H7 (cell line): Measurements from ENCODE around the gene ATP9A. TPM values are rescaled to one million over a fixed set of nuclear protein-coding genes. Genes with fewer than 3 reads are reported as not detected.
"Not testable (repeated sequence)": the region's sequence is repeated elsewhere in the genome, so short reads cannot be mapped to it uniquely, and the experiment has no call there.

Experiments used
- DNase-seq: peaks from one replicate; pipeline ENCODE4 v3.0.0; 2012
- H3K27me3 ChIP-seq: 2 replicates; pipeline ENCODE4 v1.6.0; 2011; ENCODE audit warnings: mild to moderate bottlenecking, low read length; ENCODE audit not compliant: control insufficient read depth, insufficient read depth
- H3K36me3 ChIP-seq: replicated peaks from 2 replicates; pipeline ENCODE4 v1.5.1; 2011; ENCODE audit warnings: low read length; ENCODE audit not compliant: control insufficient read depth, insufficient read depth
- H3K4me3 ChIP-seq: 2 replicates; pipeline ENCODE4 v1.5.1; 2011; ENCODE audit warnings: low read depth, mild to moderate bottlenecking, control low read depth, low read length, moderate library complexity; ENCODE audit not compliant: insufficient read depth
- total RNA-seq: library from RNA; depleted of rRNA; stranded (reverse); fragments of >200 nt; shearing (Covaris generic); gene quantifications from 2 replicates; pipeline ENCODE4 v1.2.3, GENCODE V29; 2014

ATP9A gene
- total RNA-seq, 1 experiment from 2014 or later, result 1.6 TPM

DNA sequence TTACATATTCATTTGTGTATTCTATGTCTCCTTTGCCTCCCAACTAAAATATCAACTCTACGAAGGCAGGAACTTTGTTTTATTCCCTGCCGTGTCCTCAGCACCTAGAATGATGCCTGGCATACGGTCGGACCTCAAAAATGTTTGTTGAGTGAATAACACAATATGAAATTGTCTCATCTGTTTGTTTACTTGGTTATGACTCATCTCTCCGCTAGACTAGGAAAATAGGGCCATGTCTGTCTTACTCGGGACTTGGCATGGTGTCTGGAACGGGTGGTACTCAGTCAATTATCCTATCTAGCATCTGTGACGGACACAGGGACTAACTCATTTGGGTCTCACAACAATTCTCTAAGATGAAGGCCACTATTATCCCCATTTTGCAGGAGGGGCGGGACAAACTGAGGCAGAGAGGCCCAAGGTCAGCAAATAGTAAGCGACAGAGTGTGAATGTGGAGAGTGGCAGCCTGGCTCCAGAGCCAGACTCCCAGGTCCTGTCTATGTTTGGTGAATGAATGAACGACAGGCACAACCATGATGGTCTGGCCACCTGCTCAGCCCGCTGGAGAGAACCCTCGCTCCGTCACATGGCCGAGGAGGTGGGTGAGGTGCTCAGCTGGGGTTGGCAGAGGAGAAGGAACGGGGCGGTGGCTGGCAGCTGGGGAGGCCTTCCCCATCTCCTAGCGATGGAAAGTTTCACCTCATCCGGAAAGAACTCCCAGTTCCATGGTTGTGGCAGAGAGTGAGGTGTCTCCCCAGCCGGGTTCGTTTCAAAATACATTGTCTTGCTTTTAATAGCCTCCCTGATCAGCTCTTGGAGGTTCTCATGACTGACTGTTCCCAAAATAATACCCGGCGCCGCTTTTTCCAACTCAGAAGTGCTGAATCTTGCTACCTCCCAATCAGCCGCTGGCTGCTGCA lies 198.1 kb downstream of the ATP9A start:
- Histone ChIP-seq H3K27me3 (peaks cover 3% of the 10 kb centered on the region; the same call in 1 of the 2 replicates), H3K4me3 (no peak overlapping the region), H3K36me3 (no peaks in the 10 kb centered on the region)
- no peak for DNase-seq

- H3K4me3 ChIP-seq, H3K36me3 ChIP-seq, DNase-seq: not testable (repeated sequence)
- peaks cover 15% of the 10 kb centered on the region for H3K27me3 ChIP-seq
These were observed 199.7 kb downstream of the ATP9A start for GRCh38 chr20:51568533-51568932.

DNA sequence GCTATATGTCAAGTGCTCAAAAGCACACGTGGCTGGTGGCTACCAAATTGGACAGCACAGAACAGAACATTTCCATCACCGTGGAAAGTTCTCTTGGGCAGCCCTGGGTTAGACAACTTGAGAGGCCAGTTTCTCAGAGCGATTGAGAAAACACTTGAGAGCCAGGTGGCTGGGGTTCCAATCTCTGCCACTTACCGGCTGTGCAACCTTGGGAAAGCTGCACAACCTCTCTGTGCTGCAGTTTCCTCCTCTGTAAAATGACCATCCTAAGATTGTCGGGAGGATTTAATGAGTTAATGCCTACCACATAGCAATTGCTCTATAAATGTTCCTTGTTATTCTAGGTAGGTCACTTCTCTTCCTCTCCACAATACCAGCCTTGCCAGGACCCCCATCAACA lies 200.6 kb downstream of the ATP9A start:
- Histone ChIP-seq H3K36me3 (no peaks in the 10 kb centered on the region), H3K27me3 (peaks cover 23% of the 10 kb centered on the region), H3K4me3 (no peak overlapping the region)
- DNase-seq, result no peak

GRCh38 chr20:51566594-51566993 lies 201.6 kb downstream of the ATP9A start:
- Histone ChIP-seq H3K27me3 (peaks cover 33% of the 10 kb centered on the region), H3K4me3 (no peak overlapping the region), H3K36me3 (no peaks in the 10 kb centered on the region)
- DNase-seq, result no peak

- Histone ChIP-seq H3K27me3 (peaks cover 42% of the 10 kb centered on the region), H3K4me3 (no peak overlapping the region), H3K36me3 (no peaks in the 10 kb centered on the region)
- no peak for DNase-seq
These were observed 202.7 kb downstream of the ATP9A start for GRCh38 chr20:51565298-51566144.

GRCh38 chr20:51563486-51564332 lies 204.5 kb downstream of the ATP9A start:
- Histone ChIP-seq H3K27me3 (peaks cover 57% of the 10 kb centered on the region), H3K36me3 (no peaks in the 10 kb centered on the region), H3K4me3 (no peak overlapping the region)
- DNase-seq, result peak; percentile 81

GRCh38 chr20:51563174-51563485 lies 205.1 kb downstream of the ATP9A start:
- peak overlapping the region; percentile 51; the same call in 1 of the 2 replicates for H3K4me3 ChIP-seq
- peaks cover 57% of the 10 kb centered on the region for H3K27me3 ChIP-seq
- DNase-seq, result no peak
- no peaks in the 10 kb centered on the region for H3K36me3 ChIP-seq

DNA sequence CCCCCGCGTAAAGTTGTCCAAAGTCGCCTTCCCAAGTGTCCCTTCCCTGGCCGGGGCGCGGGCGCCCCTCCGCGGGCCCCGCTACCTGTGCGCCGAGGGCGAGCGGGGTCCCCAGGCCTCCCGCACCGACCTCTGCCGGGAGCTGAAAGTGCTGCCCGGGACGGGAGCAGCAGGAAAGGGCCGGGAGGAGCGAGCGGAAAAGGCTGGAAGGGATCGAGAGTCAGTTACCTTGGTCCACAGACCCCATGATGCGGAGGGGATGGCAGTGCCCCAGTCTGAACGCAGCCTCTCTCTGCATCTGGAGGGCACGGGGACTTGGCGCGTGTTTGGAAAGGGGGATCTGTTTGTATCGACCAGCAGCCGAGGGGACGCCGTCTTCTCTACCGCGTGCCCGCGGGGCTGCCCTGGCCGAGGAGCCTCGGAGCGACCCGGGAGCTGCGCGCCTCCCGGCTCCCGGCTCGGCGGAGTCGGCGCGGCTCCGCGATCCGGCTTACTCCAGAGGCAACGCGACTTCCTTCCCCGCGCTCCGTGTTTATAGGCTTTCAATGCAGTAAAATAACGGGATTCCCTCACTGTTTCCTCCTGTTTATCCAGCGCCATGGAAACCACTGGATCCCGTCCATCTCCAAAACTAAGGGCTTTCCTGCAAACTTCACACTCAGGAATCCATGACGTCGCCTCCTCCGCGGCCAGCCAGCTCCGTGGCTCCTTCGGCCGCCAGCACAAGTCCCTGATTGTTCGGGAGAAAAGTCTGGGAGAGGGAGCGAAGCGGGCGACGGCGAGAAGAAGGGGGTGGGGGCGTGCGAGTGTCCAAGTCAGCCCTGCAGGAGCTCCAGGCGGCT lies 205.6 kb downstream of the ATP9A start:
- H3K27me3 ChIP-seq, result peaks cover 57% of the 10 kb centered on the region
- peak overlapping the region; percentile 51 for H3K4me3 ChIP-seq
- H3K36me3 ChIP-seq, result no peaks in the 10 kb centered on the region
- peak; percentile 88 for DNase-seq

- no peak for DNase-seq
- peaks cover 57% of the 10 kb centered on the region for H3K27me3 ChIP-seq
- peak overlapping the region; percentile 51 for H3K4me3 ChIP-seq
- H3K36me3 ChIP-seq, result no peaks in the 10 kb centered on the region
These were observed 206.2 kb downstream of the ATP9A start for GRCh38 chr20:51562027-51562331.

- H3K27me3 ChIP-seq, result peaks cover 56% of the 10 kb centered on the region
- no peaks in the 10 kb centered on the region for H3K36me3 ChIP-seq
- no peak overlapping the region for H3K4me3 ChIP-seq
- no peak for DNase-seq
These were observed 207.5 kb downstream of the ATP9A start for GRCh38 chr20:51560550-51561307.

GRCh38 chr20:51560042-51560441 lies 208.1 kb downstream of the ATP9A start:
- no peak overlapping the region for H3K4me3 ChIP-seq
- no peaks in the 10 kb centered on the region for H3K36me3 ChIP-seq
- H3K27me3 ChIP-seq, result peaks cover 54% of the 10 kb centered on the region
- DNase-seq, result no peak

DNA sequence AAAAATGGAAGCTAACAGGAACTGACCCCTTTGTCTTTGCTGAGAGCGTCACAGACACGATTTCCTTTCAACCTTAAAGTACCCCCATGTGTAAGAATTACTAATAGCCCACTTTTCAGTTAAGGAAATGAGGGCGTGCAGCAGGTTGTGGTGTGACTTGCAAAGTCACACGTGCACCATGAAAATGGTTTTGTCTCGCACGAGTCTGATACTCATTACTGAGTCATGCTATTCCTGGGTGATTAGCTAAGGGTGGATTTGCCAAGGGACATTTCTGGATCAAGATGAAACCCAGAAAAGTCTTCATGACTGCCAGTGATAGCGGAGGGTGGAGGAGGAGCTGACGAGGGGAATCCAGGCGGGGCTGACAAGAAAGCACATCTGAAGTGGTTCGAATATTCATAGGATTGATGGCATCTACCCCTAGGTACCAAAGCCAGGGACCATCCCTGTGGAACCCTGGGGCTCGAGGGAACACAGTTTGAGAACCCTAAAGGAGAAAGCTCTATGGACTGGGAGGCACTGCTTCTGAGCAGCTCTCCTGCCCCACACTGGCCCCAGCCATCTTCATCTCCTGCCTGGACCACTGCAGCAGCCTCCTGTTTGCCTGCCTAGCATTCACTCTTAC lies 213.5 kb downstream of the ATP9A start:
- no peak for DNase-seq
- no peaks in the 10 kb centered on the region for H3K36me3 ChIP-seq
- H3K4me3 ChIP-seq, result no peak overlapping the region
- H3K27me3 ChIP-seq, result peaks cover 7% of the 10 kb centered on the region; the same call in 1 of the 2 replicates
